ENCODE data around the gene IMP3.

Gene IMP3

GRCh38 chr15:75620841-75621391, 19.1 kb downstream of the IMP3 start:
- no peak for DNase-seq

GRCh38 chr15:75620058-75620820, 19.8 kb downstream of the IMP3 start:
- no peak for DNase-seq

- DNase-seq, result no peak
Measured at GRCh38 chr15:75616766-75617165, 23.3 kb downstream of the IMP3 start.

GRCh38 chr15:75606711-75607699, 33.0 kb downstream of the IMP3 start:
- no peak for DNase-seq

DNA sequence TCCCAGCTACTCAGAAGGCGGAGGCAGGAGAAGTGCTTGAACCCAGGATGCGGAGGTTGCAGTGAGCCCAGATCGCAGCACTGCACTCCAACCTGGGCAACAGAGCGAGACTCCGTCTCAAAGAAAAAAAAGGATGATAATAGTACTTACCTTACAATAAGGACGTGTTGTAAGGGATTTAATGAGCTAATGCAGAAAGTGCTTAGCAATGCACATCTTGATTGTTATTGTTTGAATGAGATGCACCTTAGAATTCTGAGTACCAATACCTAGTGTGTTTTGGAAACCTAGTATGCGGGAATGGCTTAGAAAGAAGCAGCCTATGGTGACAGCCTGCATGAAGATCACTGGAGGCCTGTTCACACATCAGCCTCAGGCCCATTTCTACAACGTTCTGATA, 34.0 kb downstream of the IMP3 start:
- no peak for DNase-seq

GRCh38 chr15:75599401-75599800, 40.6 kb downstream of the IMP3 start:
- DNase-seq, result no peak

DNA sequence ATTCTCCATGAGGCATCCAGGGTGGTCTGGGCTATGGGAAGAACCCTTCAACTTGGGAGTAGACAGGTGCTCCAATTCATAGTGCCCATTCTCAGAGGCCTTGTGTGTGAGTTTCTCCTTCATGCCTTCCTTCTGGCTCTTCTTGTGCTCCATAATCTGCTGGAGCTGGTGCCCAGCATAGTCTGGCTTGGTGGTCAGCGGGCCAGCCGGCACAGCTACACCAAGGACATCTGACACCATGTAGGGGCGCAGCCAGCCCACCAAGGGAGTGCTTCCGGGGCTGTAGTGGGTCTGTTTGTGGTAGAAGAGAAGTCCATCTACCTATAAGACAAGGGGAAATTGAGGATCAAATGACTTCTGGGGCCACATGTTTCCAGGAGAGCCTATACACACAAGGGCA, 41.7 kb downstream of the IMP3 start:
- DNase-seq, result no peak

DNA sequence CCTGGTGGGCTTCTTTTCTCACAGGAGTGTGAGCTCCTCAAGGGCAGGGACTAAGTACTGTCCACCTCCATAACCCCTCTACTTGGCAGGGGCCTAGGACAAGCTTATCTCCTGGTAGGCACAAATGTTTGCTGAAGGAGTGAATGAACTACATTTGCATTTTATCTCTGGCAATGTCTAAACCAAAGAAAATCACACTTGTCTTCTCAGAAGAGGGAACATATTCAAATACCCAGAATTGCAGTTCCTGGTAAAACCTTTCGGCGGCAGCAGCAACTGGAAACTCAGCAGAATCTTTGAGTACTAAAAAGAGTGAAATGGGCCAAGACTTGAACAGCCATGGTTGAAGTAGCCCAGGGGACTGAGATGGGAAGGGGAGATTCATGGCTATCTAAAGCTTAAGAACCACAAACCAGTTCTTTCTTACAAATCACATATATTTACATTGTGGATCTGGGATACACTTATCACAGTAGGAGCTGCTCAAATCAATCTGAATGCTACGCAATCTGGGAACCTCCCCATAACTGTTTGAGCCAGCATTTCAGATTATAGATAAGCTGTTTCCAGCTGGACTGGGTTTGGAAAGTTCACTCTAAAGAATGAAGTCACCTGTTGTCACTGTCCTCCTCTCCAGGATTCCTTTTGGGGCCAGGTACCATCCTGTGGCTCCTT, 42.2 kb downstream of the IMP3 start:
- no peak for DNase-seq

- no peak for DNase-seq
Measured at GRCh38 chr15:75596703-75597345, 43.2 kb downstream of the IMP3 start.

DNA sequence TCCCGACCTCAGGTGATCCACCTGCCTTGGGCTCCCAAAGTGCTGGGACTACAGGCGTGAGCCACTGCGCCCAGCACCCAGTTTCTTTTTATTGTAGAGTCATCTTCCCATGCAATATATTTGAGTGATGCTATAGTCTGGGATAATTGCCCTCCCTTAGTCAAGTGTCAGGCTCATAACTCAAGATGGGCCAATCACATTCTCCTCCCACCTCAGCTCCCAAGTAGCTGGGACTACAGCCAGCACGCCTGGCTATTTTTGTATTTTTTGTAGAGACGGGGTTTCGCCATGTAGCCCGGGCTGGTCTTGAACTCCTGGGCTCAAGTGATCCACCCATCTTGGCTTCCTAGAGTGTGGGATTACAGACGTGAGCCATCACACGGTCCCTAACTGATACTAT, 45.7 kb downstream of the IMP3 start:
- no peak for DNase-seq

DNA sequence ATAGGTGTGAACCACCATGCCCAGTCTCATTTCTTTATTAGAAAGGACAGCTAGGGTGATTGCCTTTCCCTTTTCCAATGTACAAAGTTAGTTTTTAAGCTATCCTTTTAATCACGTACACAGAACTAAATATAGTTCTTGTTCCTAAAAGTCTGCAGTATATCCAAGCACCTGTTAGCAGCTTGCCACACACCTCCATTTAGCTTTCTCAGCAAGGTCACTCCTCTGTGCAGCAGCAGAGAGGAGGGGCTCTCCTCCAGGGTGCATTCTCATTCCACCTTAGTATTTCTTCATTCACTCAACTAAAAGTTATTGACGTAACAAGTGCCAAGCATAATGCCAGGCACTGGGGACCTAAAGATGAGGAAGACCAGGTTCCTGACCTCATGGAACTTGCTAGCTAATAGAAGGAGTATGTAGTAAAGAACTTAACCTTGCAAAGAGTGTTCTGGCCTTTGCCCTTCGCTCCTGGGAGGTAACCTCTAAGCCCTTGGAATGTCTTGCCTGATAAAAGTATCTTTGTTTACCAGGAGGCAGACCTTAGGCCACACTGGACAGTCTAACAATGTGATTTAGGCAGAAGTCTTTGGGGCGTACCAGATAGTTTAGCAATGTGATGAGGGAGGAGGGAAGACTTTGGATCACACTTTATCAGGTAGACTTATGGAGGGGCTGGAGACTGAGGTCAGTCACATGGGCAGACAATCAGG, 48.2 kb downstream of the IMP3 start:
- no peak for DNase-seq

GRCh38 chr15:75590239-75590638, 49.8 kb downstream of the IMP3 start:
- DNase-seq, result no peak
